ENCODE measurements around the gene ID3.
A peak's percentile ranks its signal among the peaks of the same experiment; 100 is the strongest.

Gene ID3

DNA sequence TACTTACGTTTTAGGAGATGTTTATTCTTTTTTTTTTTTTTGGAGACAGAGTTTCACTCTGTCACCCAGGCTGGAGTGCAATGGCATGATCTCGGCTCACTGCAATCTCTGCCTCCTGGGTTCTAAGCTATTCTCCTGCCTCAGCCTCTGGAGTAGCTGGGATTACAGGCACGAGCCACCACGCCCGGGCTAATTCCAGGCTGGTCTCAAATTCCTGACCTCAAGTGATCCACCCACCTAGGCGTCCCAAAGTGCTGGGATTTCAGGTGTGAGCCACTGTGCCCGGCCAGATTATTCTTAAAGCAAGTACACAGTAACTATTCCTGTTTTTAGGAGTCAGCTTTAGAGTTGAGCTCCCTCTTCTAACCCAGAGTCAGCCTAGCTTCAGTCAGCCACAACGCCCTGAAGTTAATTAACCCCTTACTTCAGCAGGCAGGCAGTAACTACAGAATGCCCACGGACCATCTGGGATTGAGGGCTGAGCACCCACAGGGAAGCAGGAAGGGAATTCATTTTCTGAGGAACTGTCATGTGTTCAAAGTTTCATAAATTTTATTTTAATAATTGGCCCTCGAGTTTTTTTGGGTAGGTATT is 5.3 kb upstream of the ID3 start:
- DNase-seq, result no peak

DNA sequence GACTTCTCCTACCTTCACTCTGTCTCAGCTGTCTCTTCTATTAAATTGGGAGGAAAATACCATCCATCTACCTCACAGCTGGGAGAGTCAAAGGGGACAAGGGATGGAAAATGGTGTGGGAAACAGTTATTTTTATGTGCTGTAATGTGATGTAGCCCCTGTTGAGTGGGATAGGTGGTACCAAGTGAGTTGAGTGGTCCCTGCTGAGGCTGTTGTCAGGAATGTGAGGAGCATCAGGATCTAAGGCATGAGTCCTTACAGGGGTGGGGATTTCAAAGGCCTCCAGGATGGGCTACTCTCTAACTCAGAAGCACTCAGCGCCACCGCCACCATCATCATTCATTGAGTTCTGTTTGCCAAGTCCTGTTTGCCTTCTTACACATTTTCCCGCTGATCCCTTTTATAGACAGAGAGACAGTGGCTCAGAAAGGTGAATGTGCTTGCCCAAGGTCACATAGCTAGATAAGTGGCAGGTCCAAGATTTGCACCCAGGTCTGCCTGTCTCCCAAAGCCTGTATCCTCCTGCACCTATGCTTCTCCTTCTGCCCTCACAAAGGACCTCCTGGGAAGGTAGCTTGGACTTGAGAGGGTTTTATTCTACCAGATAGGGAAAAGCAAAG is 4.6 kb upstream of the ID3 start:
- no peak for DNase-seq

DNA sequence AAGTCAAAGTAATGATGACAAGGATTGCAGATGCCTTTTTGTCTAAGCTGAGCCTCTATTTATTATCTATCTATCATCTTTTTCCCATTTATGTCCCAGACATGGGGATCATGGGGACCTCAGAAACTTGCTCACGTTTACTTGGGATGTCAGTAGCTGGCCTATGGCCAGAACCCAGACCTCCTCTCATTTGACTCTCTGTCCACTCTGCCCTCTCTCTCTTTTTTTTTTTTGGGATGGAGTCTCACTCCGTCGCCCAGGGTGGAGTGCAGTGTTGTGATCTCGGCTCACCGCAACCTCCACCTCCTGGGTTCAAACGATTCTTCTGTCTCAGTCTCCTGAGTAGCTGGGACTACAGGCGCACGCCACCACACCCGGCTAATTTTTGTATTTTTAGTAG is 3.7 kb upstream of the ID3 start:
- DNase-seq, result no peak

DNA sequence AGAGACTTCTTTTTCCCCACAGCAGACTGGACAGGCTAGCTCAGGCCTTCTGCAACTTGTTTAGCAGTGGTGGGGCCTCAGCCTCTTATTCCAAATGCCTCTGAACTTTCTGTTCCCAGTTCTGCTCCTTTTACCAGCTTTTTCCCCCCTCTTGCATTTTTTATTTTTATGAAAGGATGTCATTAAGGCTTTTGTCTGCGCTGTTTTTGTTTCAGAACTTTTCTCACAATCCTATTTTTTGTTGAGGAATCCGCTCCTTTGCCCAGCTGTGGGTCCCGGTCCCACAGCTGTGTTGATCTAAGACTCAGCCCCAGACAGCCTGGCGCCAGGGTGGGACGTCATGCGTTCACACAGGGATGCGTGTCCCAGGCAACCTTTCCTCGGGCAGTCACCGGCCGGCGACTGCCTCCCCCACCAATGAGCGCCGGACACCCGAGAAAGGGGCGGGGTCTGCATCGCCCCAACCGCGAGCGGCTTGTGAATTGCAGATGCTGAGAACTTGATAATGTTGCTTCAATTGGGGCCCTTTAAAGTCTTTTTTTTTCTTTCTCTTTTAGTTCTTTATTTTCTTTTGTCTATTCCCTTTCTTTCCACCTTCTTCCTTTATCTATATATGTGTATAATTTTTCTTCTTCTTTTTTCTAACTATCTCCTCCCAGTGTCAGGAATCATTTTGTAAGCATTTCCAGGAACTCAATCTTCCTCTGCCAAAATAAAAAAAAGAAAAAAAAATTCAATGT is 3.0 kb upstream of the ID3 start:
- no peak for DNase-seq

DNA sequence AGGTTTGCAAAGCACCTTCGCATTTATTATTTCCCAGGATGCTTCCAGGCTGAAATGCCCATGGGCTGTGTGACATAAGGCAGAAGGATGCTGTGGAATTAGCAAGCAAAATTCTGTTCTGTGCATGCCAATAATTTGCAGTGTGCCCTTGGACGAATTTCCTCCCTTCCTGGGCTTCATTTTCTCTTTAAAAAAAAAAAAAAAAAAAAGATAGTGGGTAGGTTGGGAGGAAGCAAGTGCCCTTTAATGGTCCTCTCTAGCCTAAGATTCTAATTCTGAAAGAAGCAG is 2.5 kb upstream of the ID3 start:
- no peak for DNase-seq

DNA sequence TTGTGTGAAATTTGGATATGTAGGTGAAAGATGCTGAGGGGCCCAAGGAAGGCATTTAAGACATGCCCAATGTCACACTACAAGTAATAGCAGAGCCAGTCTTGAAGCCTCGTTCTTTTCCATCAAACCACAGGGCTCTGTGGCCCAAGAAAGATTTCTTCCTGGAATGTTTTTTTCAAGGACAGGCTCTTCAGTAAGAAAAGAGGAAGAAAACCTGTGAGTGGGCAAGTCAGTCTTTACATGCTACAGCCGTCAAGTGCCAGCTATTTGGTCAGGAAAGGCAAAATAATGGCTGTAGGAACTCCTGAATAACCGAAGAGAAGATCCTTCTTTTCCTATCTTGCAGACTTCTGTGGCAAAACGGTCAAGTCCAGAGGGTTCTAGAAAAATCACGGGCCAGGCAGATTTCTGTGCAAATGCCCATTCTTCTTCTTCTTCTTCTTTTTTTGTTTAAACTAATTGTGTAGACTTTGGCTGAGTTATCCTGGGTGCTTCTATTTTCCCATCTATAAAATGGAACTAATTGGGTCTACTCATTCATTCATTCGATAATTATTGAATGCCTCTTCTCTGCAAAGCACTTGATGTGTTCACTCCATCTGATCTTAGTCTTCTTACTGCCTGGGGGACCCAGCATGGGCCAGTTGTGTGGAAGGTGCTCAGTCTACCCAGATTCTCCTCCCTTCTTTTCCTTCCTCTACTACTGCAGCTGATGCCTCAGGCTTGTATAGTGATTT is 1.9 kb upstream of the ID3 start:
- DNase-seq, result no peak

DNA sequence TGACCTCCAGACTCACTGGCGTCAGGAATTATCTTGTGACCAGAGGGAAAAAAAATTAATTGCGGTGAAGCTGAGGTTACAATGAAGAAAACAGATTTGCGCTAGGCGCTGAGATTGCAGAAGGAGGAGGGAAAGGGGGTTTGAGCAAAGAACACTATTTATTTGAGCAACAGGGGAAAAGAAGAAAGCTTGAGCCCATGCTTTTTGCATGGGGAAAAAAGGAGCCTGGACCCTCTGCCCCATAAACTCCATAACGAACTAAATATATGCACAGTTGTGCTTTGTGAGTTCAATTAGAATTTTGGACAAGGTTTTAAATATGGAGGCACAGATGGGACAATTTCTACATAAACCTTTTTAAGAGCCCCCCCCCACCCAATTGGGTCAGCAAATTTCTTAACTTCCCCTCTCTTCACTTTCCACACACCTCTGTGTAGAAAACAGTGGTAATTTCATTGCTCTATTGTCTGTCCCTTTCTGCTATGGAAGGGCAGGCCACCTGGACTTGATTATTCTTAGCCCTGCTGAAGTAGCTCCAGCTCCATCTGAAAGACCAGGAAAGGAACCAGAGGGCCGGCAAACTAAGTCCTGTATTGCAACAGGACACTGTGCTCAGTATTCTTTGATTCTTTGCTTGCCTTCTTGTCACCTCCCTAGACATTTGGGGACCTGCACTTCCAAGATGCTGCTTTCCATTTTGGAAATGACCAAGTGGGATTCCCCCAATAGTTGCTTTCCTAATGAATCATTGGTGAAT is 862 bp upstream of the ID3 start:
- DNase-seq, result no peak

DNA sequence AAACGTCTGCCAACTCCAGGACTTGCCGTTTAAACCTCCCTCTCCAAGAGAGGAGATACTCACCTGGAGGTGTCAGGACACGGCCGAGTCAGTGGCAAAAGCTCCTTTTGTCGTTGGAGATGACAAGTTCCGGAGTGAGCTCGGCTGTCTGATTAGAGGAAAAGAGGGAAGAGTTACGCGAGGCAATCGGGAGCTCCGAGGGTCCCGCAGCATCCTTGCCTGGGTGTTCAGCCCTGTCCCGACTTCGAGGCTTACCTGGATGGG is 497 bp downstream of the ID3 start:
- no peak for DNase-seq

DNA sequence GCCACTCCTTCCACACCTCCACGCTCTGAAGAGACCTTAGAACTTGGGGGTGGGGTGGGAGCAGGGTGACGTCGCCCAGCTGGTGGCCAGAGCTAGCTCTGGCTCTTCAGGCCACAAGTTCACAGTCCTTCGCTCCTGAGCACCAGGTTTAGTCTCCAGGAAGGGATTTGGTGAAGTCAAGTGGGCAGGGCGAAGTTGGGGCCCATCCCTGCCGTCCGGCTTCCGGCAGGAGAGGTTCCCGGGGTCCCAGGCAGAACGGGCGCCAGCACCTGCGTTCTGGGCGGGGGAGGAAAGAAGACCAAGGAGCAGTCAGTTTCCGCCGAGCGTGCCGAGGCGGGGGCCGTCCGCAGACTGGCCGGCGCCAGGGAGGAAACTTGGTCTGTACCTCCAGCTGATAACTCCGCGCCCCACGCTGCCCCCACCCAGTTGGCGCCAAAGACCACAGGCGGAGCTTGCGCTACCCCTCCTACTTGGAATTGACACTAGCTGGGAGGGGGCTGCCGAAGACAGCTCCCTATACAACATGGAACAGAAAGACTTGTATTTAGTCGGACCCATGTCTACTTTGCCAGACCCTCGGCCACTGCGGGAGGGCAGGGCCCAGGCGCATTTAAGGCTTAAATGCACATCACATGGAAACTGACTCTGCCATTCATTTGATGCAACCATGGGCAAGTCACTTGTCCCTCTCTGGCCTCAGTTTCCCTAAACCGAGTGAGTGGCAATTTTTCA is 995 bp downstream of the ID3 start:
- no peak for DNase-seq

DNA sequence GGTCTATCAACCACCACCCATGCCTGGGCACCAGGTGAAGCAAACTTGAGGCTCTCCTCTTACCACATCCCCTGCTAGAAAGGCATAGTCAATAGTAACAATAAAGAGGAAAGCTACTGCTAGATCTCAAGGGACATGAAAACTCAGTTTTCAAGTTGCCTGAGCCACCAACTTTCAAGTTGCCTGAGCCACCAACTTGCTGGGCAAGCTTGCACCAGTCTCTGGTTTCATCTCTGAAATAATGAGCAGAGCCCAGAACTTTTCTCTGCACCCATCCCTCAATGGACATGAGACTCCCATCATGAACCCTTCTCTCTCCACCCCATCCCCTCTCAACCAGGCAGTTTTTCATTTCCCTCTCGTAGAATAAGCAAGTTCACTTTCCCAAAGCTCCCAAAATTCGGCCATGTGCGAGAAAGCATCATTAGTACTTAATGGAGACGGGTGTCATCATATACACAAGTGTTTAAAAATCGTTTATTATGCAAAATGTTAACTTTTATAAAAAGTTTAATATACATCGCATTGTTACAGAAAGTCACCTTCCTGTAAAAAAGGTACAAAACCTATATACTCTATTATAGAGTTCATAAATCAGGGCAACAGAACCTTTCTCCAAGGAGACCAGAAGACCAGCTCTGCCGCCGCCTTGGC is 1.7 kb downstream of the ID3 start:
- no peak for DNase-seq

DNA sequence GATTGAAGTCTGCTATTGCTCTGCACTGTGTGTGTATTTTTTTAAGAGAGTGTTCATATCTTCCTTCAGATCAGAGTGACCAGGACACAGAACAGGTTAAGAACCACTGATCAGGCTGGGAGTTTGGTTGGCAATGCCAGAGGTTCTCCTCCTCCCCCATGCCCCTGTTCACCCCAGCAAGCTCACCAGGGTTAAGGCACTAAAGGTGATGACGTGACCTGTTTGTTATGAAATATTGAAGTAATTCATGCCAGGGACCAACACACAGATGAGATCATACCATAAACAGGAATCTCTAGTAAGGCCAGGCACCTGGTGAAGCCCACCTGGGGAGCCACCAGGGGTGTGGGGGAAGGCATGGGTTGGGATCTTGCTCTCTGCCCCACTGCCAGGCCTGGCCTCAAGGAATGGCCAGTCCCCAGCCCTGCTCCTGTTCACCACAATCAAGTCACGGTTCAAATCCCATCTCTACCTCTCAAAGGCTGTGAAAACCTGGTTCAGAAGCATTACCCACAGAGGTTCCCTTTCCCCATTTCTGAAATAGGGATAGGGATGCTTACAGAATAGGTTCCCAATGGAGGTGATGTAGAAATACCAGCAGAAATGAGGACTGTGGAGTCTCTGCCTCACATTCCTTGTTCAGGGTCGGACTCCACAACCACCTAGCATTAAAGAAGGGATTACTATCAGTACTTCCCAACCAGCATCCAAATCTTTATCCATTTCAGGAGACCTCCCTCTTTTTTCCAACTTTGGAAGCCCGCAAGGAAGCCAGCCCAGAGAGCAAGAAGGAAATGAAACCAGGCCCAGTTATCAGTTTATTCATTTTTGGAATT is 2.4 kb downstream of the ID3 start:
- DNase-seq, result no peak

DNA sequence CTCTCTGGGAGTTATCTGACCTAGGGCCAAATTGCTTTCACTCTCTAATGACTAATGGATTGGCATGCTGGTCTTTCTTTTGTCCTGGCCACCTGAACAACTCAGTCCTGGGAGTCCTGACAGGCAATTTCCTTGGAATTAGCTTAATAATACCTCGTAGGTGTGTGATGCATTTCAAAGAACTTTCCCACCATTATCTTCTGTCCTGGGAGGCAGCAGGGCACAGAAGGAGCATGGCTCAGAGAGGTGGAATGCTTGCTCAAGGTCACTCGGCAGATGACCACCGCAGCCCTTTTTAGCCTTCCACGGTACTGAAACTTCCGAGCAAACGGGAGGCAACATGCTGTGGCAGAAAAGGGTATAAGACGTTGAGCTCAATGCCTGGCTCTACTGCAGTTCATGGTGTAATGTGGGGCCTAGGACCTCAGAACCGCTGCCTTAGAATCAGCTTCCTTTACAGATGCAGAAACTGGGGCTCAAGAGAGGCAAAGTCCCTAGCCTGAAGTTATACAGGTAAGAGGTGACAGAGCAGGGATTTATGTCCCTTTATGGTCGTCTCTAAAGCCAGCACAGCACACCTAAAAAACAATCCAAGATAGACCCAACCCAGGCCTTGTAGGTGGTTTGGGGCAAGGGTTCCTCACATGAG is 3.2 kb downstream of the ID3 start:
- no peak for DNase-seq

DNA sequence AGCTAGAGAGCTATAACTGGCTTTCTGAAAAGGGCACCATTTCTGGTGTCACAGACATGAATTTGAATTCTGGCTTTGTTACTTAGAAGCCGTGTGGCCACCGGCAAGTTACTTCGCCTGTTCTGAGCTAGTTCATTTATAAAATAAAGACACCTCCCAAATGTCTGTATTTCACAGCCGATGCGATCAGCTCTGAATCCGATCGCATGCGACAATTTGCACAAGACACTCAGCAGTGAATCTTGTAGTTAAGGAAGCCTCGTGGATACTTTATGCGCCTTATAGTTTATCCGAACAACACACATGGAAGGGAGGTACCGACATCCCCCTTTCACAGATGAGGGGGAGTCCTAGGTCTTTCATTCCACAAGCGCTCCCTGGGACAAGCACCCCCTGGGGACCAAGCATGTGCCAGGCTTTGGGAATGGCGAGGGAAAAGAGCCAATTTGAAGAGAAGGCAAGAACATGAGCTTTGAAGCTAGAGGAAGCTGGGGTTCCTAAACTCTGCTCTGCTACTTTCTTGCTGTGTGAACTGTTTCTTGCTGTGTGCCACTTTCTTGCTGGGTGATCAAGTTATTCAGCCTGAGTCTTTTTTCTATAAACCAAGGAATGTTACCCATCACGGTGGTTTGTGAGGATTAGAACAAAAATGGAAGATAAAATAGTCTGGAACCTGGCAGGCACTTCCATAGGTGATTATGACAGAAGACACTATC is 3.9 kb downstream of the ID3 start:
- DNase-seq, result no peak

DNA sequence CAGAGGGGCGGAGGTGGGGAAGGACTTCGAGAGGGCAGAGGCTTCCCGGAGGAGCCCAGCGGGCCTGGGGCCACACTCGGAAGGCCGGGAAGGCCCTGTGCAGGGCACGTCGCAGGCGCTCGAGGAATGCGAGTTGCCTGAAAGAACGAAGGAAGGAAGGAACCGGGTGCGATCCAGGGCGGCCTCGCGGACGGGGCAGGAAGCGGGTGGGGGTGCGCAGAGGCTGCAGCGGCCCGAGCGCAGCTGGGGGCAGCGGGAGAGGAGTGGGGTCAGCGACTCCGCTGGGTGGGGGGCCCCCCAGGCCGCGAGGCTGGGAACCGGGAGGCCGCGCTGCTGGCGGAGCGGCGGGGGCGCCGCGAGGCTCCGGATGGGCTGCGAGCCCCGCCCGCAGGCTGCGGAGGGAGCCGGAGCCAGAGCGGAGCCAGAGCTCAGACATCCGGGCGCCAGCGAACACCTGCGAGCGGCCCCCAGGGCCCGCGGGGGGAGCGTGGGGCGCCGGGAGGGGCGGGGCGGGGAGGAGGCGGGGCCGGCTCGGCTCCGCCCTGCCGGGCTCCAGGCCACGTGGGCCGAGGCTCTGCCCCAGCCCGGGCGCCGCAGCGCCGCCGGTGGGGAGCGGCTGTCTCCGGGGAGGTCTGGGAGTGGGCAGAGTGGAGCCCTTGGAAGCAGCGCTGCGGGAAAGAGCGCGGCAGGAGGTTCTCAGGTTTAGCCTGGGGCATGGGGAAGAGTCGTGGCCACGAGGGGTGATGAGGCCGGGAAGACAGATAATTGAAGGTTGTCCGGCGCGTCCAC is 4.6 kb downstream of the ID3 start:
- DNase-seq, result peak; percentile 83

DNA sequence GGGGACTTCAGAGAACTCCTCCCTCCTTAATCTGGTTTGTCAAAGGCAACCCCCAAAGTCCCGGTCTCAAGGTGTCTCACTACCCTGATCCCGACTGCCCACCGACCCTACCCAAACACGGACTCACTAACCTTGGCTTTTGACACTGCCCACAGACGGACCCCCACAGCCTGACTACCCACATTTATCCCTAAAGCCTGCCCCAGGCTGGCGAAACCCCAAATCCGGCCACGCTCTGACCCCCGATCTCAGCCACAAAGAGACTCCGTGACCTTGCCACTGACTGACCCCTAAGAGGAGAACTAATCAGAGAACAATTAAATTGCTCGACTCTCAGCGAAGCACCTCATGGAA is 5.2 kb downstream of the ID3 start:
- no peak for DNase-seq

DNA sequence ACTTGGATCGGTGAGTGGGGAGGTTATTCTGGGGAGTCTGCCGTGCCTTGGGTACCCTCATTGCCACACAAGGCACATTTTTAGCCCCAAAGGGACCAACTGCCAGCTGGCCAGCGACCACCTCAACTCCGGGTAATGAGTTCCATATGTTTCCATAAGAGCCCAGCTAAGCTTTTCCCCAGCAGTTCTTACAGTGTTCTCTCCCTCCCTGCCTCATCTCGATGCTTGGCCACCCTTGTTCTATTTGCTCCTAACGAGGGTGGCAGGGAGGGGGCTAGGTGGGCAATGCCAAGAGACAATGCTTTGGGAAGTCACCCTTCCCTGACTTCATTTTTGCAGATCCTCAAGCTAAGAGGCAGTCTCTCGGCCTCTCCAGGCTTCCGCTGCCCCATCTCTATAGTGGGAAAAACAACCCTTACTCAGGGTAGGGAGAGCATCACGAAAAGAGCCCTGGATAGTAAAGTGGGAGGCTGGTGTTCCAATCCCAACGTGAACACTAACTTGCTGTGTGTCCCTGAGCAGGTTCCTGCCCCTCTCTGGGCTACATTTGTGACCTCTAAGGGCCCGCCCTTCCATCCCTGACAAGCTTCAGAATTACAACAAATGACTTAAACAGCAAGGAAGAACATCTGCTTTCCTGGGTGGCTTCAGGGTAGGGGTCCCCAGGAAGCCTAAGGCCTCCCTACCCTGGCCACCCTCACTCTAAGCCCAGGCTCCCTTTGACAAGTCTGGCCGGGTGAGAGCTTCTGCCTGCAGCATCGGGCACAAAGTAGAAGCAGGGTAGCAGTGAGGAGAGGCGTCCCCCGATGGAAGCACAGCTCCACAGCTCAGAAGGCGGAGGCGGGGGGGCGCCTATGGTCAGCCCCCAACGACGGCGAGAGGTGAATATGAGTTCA is 5.8 kb downstream of the ID3 start:
- DNase-seq, result no peak

DNA sequence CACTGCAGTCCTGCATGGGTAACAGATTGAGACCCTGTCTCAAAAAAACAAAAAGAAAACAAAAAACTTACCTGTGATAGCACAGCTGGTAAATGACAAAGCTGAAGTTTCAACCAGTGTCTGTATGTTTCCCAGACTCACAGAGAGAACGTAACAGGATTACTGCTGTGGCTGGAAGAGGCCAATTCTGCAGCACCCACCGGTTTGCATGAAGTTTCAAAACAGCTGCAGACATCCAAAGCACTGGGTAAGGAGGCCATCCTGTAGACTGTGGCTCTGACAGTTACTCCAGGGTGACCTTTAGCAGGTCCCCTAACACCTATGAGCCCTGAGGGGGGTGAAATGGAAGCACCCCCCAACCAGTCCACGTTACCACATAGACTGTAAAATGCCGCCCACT is 7.5 kb downstream of the ID3 start:
- DNase-seq, result no peak

DNA sequence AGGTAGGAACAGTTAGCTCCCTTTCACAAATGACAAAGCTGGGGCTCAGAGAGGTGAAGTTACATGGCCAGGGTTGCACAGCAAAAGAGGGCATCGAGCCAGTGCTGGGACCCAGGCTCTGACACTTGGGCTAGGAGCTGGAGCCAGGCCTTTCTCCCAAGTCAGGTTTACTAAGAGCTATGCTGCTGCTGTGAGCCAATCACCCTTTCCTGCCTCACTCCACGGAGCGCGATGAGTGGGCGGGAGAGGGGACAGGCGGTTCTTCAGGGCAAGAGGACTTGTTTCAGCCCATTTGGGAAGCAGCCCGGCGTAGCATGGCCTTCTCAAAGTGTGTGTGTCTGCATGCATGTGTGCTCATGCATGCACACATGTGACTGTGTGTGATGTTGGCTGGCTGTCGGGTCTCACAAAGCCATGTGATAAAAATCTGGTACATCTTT is 10.6 kb downstream of the ID3 start:
- no peak for DNase-seq
